Measurements from ENCODE around the gene LRCH4.
A peak's percentile ranks its signal among the peaks of the same experiment; 100 is the strongest.

LRCH4 gene

GRCh38 chr7:100604976-100605911 is 19.3 kb upstream of the LRCH4 start:
- DNase-seq (ENCODE audit: insufficient read length, low spot score) (no peak), FAIRE-seq (no peak)
- TF ChIP-seq CTCF (IDR thresholded peaks at IDR 0.05; ENCODE audit: insufficient read depth, missing control alignments): no peak

GRCh38 chr7:100604028-100604975 is 18.4 kb upstream of the LRCH4 start:
- FAIRE-seq: no peak
- TF ChIP-seq CTCF (IDR thresholded peaks at IDR 0.05; ENCODE audit: insufficient read depth, missing control alignments): peak; percentile 19
- DNase-seq (ENCODE audit: insufficient read length, low spot score): peak; percentile 92

GRCh38 chr7:100603726-100604027 is 17.7 kb upstream of the LRCH4 start:
- FAIRE-seq: no peak

GRCh38 chr7:100602889-100603725 is 17.2 kb upstream of the LRCH4 start:
- no peak for FAIRE-seq
- no peak for TF ChIP-seq CTCF (IDR thresholded peaks at IDR 0.05; ENCODE audit: insufficient read depth, missing control alignments)
- no peak for DNase-seq (ENCODE audit: insufficient read length, low spot score)

More at GRCh38 chr7:100603726-100604027, 17.7 kb upstream of the LRCH4 start:
- DNase-seq (ENCODE audit: insufficient read length, low spot score): no peak
- TF ChIP-seq CTCF (IDR thresholded peaks at IDR 0.05; ENCODE audit: insufficient read depth, missing control alignments): no peak

- DNase-seq (ENCODE audit: insufficient read length, low spot score) (no peak), FAIRE-seq (no peak)
- no peak for TF ChIP-seq CTCF (IDR thresholded peaks at IDR 0.05; ENCODE audit: insufficient read depth, missing control alignments)
Observed at GRCh38 chr7:100600730-100601038, 14.8 kb upstream of the LRCH4 start.

GRCh38 chr7:100599911-100600729 is 14.2 kb upstream of the LRCH4 start:
- FAIRE-seq: no peak

More at GRCh38 chr7:100599911-100600729, 14.2 kb upstream of the LRCH4 start:
- peak; percentile 30 for TF ChIP-seq CTCF (IDR thresholded peaks at IDR 0.05; ENCODE audit: insufficient read depth, missing control alignments)
- DNase-seq (ENCODE audit: insufficient read length, low spot score): no peak

Measured in D721Med (cell line).